Left ventricle myocardium superior (tissue), 1 donor: Measurements from ENCODE around the gene MPPED1. TPM values are rescaled to one million over a fixed set of nuclear protein-coding genes. Genes with fewer than 3 reads are reported as not detected.

Experiments used
- ATAC-seq: fragments of 200-7000 bp; cut with Tn5 transposase; one replicate; pipeline ENCODE4 v1.9.1; 2020; ENCODE audit warnings: mild to moderate bottlenecking, moderate library complexity
- DNase-seq: peaks from one replicate; pipeline ENCODE4 v3.0.0-alpha.2; 2020
- intact Hi-C: fragments of 100-400 bp; cut with micrococcal nuclease; formaldehyde crosslinking; loops from one replicate; pipeline ENCODE4 v1.11.0; 2022
- total RNA-seq: library from RNA; stranded (reverse); fragmentation: NEBNext Ultra II Directional; extraction: Animal tissue kit (Norgen Biotek cat#: 25700); gene quantifications from one replicate; pipeline ENCODE4 v1.2.1, GENCODE V29; 2021
- donor health status: DM: no; HTN: yes; CAD: no; lungs with severe emphysema.

The MPPED1 gene
- total RNA-seq, 1 donor from 2014 or later = not detected

DNA sequence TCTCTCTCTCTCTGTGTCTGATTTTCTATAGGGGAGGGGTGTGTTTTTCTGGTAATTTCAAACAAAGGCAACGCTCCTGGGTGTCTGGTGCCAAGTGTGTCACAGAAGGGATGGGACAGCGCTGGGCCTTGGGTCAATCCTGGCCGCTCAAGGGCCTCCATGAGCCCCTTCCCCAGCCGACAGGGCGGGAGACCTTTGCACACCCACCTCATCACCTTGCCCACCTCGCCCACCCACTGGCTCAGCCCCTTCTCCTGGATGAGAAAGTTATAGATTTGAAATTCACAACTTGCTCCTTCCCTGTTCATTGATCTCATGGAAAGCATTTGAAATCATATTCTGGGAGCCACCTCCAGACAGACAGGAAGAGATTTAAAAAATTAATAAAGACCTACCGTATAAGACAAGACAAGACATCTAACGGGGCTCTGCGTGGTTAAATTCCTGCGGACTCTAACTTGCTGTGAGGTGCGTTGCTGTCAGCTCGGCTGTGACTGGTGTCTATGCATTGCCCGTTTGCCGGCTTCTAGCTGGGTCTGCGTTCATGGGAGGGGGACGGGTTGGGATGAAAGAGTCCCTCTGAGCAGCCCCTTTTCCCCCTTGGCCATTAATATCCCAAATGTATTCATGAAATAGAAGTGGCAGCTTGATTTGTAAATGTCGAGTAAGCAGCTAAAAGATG, 27.0 kb downstream of the MPPED1 start:
- intact Hi-C loops = no loop called here
- no peak for ATAC-seq
- DNase-seq = no peak

GRCh38 chr22:43439368-43440103, 27.7 kb downstream of the MPPED1 start:
- ATAC-seq = no peak
- intact Hi-C loops = no loop called here
- DNase-seq = no peak

GRCh38 chr22:43440104-43440387, 28.2 kb downstream of the MPPED1 start:
- no peak for DNase-seq
- ATAC-seq = no peak
- intact Hi-C loops = no loop called here

- intact Hi-C loops = no loop called here
- no peak for ATAC-seq
Observed at GRCh38 chr22:43440556-43440955, 28.7 kb downstream of the MPPED1 start.

DNA sequence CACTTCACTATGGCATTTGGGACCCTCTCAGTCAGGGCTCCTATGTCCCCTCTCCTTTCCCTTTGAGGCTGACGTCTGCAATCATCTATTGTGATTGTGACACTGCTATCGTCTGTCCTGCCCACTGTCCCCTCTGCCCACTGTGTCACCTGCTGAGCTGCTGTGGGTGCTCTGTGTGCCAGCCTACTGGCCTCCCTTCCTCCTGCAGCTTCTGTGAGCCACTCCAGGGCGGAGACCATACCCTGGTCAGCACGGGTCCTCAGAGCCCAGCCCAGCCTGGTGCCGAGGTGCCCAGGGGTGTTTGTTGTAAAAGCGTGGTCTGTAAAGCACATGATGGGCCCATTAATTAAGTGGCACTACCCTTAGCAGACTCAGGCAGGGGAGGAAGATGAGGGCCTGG, 29.4 kb downstream of the MPPED1 start:
- ATAC-seq (no peak), DNase-seq (no peak)
- intact Hi-C loops = no loop called here

More at GRCh38 chr22:43440556-43440955, 28.7 kb downstream of the MPPED1 start:
- DNase-seq = no peak

GRCh38 chr22:43441751-43442150, 29.9 kb downstream of the MPPED1 start:
- intact Hi-C loops = no loop called here
- DNase-seq (no peak), ATAC-seq (no peak)

- intact Hi-C loops = no loop called here
- ATAC-seq = no peak
Observed at GRCh38 chr22:43442386-43443151, 30.8 kb downstream of the MPPED1 start.

DNA sequence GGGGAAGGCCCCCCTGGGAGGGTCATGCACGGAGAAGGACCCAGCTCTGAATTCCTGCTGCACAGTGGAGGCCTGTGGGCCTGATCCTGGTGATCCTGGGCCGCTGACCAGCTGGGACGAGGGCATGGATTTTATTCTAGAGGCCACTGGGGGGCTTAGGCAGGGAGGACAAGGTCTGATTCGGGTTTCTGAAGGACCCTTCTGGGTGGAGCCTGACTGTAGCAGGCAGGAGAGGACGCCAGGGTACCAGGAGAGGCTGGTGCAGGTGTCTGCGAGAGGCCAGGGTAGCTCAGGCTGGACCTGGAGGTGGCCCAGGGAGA, 31.3 kb downstream of the MPPED1 start:
- intact Hi-C loops = no loop called here
- DNase-seq (no peak), ATAC-seq (no peak)

More at GRCh38 chr22:43442386-43443151, 30.8 kb downstream of the MPPED1 start:
- DNase-seq = no peak

GRCh38 chr22:43446037-43446803, 34.4 kb downstream of the MPPED1 start:
- DNase-seq (no peak), ATAC-seq (no peak)
- intact Hi-C loops = no loop called here

DNA sequence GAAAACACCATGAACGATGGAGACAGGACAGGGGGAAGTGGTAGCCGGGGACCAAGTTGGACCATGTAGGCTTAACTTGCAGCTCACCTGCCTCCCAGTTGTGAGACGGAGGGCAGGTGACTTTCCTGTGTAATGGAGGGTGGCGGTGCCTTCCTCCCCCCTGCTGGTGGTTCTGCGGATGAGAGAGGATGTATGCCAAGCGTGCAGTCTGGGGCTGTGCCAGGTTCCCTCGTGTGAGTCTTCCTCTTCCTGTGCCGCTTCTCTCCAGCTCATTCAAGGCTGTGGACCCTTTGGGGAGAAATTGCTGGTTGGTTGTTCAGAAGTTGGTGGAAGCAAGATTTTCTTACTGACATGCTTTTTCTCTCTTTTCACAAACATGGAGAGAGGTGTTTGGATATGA, 35.1 kb downstream of the MPPED1 start:
- no peak for DNase-seq

DNA sequence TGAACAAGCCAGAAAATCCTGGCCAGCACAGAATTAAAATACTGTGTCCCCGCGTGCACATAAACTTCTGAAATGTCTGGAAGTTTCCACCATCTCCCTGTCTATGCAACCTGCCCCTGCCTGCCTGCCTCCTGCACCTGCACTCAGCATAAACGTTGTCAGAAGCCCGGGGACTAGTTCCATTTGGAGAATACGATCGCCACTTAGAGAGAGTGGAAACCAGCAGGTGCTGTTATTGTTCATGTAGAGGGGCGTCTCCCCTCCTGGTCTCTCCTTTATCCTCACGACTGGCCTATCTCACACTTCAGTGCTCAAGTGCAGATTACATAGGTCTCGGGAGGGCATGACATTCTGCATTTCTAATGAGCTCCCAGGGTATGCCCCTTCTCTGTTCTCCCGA, 35.6 kb downstream of the MPPED1 start:
- intact Hi-C loops = no loop called here
- ATAC-seq (no peak), DNase-seq (no peak)

More for the DNA sequence above, 35.1 kb downstream of the MPPED1 start:
- ATAC-seq = no peak
- intact Hi-C loops = no loop called here

DNA sequence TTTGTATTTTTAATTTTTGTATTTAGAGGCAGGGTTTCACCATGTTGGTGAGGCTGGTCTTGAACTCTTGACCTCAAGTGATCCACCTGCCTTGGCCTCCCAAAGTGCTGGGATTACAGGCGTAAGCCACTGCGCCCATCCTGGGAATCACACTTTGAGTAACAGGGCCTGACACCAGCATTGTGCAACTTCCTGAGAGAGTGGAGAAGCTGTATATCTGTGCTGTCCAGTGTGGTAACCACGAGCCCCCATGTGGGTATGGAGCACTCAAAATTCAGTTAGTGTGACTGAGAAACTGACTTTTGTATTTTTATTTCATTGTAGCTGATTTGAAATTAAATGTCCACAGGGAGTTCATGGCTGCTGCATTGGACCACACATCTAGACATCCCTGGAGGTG, 36.2 kb downstream of the MPPED1 start:
- intact Hi-C loops = no loop called here
- ATAC-seq (no peak), DNase-seq (no peak)

- DNase-seq = no peak
- intact Hi-C loops = no loop called here
- ATAC-seq = no peak
Observed at GRCh38 chr22:43449205-43449830, 37.5 kb downstream of the MPPED1 start.

GRCh38 chr22:43449831-43450225, 38.0 kb downstream of the MPPED1 start:
- DNase-seq (no peak), ATAC-seq (no peak)
- intact Hi-C loops = no loop called here

GRCh38 chr22:43451371-43452050, 39.7 kb downstream of the MPPED1 start:
- ATAC-seq = no peak
- intact Hi-C loops = no loop called here
- no peak for DNase-seq

DNA sequence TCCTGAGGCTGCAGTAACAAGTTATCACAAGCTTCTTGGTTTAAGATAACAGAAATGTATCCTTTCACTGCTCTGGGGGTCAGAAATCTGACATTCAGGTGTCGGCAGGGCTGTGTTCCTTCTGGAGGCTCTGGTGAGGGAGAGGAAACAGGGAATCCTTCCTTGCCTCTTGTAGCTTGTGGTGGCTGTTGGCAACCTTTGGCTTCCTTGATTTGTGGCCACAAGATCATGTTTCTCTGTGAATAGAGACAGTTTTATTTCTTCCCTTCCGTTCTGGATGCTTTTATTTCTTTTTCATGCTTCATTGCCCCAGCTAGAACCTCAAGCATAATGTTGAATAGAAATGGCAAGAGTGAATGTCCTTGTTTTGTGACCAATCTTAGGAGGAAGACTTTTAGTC, 44.0 kb downstream of the MPPED1 start:
- ATAC-seq = no peak
- intact Hi-C loops = no loop called here
- no peak for DNase-seq

- DNase-seq (no peak), ATAC-seq (no peak)
- intact Hi-C loops = no loop called here
Observed at GRCh38 chr22:43457002-43457401, 45.2 kb downstream of the MPPED1 start.

GRCh38 chr22:43462701-43463100, 50.9 kb downstream of the MPPED1 start:
- no peak for DNase-seq
- intact Hi-C loops = no loop called here
- ATAC-seq = no peak

DNA sequence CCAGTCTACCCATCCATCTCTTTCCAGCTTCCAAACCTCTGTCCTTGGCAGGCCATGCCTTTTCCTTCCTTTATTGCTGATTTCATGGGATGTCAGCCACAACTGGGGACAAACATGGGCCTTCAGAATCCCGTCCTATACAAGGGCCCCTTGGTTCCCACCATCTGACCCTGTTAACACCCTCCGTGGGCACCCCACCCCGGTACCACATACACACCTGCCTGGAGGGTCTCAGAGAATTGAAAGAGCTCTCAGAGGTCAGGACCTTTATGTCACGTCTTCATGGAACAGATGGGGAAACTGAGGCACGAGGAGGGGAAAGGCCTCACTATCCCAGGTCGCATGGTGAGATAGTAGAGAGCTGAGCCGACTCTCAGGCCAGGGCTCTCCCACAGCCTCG, 53.0 kb downstream of the MPPED1 start:
- ATAC-seq (no peak), DNase-seq (no peak)
- intact Hi-C loops = no loop called here
